GM03348 (cell line): ENCODE results near the gene FUT7.
"Not testable (repeated sequence)": the region's sequence is repeated elsewhere in the genome, so short reads cannot be mapped to it uniquely, and the experiment has no call there.

Experiments
- DNase-seq: peaks from one replicate; pipeline ENCODE4 v3.0.0; 2012; ENCODE audit warnings: low spot score

FUT7 gene

DNA sequence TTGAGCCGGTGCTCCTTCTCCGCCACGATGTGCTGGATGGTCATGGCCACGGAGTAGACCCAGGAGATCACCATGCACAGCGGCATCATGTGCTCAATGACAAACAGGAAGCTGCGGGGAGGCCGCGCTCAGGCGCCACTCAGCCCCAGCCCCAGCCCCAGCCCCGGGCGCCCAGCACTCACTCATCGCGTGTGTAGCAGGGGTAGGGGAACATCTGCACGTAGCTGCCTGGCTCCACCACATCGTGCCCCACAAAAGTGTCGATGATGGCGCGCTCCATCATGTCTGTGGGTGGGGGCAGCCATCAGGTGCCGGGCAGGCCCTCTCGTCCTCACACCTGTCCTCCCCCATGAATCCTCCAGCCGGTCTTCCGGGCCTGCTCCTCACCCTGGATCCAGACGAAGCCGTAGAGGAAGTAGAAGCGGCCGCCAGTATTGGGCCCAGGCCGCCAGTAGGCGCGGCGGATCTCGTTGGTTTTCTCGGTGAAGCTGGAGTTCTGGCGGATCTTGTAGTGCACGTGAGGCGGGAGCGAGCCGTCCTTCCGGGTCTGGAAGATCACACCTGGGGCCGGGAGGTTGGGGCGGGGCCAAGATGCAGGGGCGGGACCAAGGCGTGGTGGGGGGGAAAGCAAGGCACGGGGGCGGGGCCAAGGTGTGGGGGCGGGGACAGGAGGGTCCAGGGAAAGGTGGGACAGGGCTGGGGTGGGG, 13.9 kb downstream of the FUT7 start:
- no peak for DNase-seq

DNA sequence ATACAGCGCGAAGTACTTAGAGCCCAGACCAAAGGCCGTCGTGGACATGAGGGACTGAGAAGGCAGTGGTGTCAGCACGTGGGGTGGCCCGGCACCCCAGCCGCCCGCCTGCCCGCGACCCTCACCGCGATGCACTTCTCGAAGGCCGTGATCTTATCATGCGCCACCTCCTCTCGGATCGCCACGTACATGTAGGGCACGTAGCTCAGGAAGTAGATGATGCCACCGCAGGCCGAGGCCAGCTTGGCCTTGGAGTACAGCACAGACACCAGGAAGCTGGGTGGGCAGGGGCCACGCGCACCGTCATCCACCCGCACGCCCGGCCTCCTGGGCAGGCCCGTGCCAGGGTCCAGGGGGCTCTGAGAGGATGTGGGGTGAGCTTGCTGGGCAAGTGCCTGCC, 14.8 kb downstream of the FUT7 start:
- DNase-seq: no peak

DNA sequence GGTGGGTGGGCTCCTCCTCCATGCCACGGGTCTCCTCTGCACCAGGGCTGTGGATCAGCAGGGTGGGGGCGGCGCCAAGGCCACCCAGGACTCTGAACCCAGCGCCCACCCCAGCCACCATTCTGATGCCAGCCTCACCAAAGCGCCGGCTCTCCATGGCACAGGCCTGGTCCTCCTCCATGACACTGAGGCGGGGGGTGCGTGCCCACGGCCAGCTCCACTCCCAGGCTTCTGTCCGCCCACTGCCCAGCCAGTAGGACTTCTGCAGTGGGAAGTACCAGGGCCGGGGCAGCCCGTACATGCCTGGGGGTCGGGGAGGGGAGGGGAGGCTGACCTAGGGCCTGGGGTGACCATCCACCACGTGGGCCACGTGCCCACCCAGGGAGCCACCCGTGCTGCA, 15.5 kb downstream of the FUT7 start:
- DNase-seq: no peak

DNA sequence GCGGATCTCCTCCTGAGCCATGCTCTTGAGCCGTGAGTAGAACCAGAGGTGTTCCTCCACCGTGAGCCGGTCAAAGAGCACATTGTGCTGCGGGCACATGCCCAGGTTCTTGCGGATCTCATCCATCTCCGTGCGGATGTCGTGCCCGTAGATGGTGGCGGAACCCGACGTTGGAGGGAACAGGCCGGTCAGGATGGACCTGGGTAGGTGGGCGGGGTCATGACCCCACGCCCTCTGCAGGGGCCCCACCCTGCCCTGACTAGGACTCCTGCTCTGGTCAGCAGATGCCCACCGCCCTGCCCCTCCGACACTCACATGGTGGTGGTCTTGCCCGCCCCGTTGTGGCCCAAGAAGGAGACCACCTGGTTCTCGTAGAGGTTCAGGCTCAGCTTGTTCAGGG, 15.9 kb downstream of the FUT7 start:
- no peak for DNase-seq

DNA sequence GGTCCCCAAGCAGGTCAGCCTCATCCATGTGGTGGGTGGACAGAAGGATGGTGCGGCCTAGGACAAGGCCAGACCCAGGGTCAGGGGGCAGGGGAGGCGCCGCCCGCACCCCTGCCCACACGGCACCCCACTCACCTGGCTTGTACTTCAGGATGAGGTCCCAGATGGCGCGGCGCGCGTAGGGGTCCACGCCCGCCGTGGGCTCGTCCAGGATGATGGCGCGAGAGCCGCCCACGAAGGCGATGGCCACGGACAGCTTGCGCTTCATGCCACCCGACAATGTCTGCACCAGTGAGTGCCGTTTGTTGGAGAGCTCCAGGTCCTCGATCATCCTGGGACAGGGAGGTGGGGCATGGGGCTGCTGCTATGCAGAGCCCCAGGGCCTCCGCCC, 16.4 kb downstream of the FUT7 start:
- no peak for DNase-seq

DNA sequence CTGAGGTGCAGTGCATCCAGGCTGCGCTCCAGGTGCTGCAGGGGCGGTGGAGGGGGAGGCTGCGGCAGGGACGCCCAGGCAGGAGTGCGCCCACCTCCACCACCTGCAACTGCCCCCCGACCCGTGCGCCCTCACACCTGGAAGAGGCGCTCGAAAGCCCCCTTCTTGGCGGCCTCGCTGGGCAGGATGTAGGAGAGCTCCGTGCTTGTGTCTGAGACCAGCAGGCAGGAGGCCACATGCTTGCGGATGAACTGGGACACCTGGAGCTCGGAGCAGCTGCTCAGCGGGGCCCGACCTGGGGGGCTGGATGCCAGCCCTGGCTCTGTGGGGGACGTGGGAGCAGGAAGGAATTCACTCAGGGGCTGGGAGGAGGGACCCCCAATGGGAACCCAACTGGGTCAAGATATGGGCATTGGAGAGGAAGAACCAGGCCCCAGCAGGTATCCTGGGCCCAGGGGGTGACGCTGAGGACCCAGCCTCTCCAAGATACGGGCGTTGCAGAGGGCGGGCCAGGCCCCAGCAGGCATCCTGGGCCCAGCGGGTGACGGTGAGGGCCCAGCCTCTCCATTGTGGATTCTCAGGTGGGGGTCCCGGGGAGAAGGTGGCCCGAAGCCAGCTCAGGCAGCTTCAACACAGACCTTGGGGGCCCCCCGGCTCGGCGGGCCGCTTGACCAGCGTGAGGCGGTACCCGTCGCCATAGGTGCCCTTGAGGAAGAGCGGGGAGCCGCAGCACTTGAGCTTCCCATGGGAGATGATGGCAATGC, 16.9 kb downstream of the FUT7 start:
- DNase-seq: no peak

DNA sequence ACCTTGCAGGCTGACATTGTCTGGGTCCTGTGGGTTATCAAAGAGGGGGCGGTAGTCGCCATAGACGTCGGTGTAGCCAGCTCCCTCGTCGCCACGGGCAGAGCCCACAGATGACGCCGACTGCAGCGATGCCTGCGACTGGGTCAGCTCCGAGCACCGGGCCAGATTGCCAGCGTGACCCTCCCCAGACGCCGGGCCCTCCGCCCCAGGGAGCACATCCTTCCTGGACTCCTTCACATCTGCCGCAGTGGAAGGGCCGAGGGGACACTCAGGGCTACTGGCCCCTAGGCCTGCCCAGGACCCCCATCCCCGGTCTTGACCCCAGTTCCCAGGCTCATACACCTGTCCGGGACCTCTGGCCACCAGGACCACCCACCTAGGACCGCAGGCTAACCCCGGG, 17.7 kb downstream of the FUT7 start:
- DNase-seq: no peak

DNA sequence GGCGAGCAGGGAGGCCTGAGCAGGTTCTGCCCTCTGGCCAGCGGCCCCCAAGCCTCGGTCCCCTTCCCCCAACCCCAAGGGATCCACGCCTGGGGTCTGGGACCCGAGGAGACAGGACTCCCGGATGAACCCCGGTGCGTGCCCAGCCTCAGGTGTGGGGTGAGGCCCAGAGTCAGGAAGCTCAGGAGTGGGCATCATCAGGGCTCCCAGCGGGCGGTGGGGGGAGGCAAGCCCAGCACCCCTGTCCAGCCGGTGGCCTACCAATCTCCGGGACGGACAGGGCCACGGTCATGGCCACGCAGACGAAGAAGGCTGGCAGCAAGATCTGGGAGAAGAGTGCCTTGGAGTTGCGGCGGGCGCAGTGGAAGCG, 18.3 kb downstream of the FUT7 start:
- DNase-seq: no peak

DNA sequence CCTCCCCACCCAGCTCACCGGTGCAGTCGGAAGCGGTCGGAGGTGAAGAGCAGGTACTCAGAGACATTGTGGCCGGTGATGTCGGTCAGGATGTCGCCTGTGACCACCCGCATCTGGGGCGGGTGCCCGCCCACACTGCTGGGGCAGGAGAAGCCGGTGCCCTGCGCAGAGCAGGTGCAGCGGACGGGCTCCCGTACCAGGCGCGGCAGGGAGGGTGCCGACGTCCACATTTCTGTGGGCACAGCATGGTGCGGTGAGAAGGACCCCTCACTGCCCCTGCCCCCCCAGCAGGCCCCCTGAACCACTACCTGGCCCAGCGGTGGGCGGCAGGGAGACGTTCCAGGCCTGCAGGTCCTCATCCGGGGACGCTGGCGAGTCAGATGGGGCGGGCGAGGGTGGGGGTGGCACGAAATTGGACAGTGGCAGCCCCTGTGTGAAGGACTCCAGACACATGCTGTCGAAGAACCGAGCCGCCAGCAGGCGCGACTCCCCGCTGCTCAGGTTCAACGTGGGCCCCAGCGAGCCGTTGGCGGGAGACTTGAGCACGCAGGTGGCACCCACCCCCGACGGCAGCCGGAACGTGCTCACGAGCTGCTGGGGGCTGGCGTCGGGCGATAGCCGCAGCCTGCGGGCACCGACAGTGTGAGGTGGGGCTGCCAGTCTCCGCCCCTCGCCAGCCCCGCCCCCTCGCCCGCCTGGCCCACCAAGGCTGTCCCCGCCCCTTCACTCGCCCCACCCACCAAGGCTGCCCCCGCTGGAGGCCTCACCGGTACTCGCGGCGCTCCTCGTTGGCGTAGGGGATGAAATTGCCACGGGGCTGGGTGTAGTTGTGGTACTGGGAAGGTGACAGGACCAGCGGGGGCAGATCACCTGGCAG, 19.0 kb downstream of the FUT7 start:
- DNase-seq: no peak

DNA sequence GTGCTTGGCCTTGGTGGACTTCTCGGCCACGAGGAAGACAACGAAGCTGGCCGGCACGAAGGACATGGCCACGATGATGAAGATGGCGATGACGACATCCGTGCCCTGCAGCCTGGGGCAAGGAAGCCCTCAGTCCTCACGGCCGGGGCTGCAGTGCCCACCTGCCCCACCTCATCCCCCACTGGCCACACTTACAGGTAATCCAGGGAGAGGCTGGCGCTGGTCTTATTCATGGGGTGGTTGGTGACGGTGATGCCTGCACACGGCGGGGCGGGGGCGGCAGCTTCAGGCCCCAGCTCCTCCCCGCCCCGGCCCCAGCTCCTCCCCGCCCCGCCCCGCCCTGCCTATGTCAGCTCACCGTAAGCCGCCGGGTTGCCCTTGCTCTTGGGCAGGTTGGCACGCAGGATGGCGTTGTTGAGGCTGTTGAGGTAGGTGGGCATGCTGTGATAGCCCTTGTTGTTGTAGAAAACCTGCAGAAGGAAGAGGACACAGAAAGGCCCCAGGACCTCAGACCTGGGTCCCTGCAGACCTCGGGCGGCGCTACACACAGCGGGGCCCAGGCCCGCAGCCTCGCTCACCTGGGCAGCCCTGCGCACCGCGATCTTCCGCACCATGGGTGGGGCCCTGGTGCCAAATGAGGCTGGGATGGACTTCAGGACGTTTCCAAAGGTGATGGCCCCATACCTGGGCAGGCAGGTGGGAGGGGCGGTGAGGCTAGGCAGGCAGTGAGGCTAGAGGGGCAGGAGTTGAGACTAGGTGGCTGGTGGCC, 19.8 kb downstream of the FUT7 start:
- DNase-seq: no peak

DNA sequence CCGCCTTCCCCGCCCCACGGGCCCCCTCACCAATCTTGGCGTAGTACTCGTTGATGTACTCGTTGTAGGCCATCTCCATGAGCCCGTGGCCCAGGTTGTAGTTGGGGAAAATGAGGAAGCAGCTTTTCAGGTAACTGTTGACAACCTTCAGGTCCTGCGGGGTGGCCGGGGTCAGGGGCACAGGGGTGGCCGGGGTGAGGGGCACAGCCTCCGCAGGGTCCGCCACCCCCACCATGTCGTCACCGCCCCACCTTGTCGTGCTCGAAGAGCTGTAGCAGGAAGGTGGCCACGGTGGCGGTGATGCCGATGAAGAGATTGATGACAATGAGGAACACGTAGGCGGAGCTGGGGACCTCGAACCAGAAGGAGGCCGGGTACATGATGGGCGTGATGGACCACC, 20.7 kb downstream of the FUT7 start:
- no peak for DNase-seq

DNA sequence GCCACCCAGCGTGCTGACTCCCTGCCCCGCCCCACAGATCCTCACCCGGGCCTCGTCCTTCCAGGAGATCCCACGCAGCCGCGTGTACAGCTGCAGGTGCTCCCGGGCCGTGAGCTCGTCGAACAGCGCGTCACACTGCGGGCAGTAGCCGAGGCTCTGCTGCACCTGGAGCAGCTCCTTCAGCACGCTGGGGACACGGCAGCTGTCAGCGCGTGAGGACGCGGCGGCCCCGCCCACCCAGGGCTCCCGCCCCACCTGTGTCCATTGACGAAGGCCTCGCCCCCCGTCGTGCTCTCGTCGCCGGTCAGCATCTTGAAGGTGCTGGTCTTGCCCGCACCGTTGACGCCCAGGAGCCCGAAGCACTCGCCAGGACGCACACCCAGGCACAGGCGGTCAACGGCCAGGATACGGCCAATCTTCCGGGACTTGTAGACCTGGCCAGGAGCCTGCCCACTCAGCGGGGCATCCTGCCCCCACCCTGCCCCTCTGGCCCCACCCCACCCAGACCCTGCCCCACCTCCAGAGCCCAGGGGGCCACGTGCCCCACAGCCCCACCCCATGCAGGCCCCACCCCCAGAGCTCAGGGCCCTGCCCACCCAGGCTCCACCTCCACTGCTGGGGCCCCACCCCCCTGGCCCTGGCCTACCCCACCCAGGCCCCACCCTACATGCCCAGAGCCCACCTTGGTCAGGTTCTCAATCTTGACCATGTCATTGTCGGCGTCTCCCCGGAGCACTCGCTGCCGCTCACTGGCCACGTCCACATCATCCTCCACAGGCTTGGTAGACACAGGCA, 21.8 kb downstream of the FUT7 start:
- no peak for DNase-seq

DNA sequence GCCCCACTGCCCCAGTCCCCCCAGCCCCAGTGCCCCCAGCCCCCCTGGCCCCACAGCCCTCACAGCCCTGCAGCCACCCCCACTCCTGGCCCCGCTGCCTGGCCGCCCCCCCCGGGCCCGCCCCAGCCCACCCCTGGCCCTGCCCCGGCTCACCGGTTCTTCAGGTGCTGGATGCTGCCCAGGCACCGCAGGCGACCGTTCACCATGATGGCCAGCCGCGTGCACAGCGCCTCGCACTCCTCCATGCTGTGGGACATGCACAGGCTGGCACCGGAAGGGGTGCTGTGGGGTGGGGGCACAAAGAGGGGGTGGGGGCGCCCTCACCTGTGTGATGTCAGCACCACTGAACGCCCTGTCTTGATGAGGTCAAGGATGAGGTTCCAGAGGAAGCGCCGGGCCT, 22.7 kb downstream of the FUT7 start:
- no peak for DNase-seq

DNA sequence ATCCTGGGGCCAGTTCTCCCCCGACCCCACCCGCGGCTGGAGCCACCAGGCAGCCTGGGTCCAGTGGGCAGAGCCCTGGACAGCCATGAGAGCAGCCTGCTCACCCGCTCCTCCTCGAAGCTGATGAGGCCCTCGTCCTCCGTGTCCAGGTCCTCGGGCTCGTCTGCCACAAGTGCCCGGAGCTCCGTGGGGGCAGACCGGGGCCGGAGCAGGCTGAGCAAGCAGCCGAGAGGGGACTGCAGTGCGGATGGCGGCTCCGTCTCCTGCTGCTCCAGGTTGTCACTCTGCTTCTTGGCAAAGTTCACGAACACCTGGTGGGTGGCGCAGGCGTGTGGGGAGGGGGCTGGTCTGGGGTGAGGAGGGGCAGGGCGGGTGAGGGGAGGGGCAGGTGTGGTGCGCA, 23.6 kb downstream of the FUT7 start:
- DNase-seq: no peak

DNA sequence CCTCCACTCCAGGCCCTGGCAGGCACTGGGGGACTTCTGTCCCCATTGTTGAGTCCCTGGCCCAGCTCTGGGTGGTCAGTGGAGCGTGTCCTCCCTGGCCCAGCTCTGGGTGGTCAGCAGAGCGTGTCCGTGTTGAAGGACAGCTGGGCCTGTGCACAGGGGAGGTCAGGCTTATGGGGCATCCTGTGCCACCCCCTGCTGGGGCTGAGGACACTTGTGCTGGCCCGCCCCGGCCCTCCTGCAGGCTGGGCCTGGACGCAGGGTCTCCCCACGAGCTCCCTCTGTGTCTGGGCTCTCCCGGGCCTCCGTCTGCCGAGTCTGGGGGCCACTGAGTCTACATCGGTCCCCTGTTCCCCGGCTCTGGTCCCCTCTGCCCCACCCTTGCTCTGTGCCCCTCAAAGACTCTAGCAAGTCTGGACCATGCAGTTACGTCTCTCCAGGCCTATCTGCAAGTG, 24.0 kb downstream of the FUT7 start:
- no peak for DNase-seq

DNA sequence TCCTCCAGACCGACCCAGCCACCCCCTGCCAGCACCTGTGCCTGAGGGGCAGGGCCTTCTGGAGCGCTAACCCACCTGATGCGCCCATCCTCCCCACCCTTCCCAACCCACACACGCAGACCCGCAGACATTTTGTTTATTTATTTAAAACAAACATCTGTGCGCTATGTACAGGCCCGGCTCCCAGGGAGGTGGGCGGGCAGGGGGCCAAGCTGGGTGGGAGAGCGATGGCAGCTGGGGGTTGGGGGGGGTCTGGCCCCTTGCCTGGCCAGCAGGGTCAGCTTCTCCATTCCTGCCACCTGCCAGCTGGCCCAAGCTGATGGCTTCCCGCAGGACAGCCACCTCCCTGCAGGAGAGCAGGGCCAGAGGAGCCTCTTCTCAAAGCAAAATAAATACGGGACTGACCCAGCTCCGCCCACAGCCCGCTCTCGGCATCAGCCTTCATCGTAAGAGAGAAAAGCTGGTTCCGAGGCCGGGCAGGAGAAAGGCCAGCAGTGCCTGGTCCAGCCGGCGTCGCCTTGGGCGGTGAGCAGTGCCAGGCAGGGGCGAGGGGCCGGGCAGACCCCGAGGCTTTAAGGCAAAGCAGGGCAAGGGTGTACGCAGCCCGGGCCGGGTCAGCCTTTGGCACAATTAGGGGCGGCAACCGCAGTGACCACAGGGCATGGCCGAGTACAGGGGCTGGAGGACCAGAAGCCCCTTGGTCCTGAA, 24.6 kb downstream of the FUT7 start:
- no peak for DNase-seq

DNA sequence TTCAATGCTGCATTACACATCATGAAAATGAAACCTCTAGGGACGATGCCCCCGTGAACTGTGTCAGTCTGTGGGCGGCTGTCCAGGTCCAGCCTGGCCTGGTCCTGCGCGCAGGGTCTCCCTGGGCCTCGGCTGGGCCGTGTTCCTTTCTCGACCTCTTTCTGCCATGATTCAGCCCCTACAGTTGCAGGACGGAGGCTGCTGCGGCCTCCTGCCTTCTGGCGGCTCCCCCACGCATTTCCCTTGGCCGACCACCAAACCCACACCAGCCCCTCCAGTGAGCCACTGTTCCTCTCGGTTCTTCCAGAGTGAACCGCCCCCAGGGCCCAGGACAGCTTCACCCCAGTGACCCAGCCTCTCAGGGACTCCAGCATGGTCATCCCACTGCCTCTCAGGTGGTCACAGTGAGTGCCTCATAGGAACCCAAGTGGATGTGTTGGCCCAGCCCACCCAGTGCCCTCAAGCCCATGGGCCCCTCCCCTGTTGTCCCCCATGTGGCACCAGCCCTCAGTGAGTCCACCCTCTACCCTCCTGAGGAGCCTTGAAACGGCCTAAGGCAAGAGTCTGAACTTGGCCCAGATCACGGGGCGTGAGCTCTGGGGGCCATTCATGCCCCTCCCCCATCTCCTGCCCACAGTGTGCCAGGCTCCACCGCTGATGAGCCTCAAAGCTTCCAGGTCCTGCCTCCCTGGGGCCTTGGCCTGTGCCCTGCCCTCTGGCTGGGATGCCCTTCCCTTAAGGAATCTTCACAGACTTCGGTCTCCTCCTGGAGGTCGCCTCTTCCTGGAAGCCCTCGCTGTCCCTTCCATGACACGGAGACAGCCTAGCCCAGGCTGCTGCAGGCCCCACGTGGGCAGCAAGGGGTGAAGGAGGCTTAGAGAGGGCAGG, 25.5 kb downstream of the FUT7 start:
- no peak for DNase-seq

DNA sequence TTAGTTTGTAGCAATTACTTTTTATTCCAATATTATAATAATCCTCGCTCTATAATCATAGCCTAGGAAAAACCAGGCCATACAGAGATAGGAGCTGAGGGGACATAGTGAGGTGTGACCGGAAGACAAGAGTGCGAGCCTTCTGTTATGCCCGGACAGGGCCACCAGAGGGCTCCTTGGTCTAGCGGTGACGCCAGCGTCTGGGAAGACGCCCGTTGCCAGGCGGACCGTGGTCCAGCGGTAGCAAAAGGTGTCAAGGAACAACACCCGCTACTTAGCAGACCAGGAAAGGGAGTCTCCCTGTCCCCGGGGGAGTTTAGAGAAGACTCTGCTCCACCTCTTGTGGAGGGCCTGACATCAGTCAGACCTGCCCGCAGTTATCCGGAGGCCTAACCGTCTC, 27.6 kb downstream of the FUT7 start:
- not testable (repeated sequence) for DNase-seq

DNA sequence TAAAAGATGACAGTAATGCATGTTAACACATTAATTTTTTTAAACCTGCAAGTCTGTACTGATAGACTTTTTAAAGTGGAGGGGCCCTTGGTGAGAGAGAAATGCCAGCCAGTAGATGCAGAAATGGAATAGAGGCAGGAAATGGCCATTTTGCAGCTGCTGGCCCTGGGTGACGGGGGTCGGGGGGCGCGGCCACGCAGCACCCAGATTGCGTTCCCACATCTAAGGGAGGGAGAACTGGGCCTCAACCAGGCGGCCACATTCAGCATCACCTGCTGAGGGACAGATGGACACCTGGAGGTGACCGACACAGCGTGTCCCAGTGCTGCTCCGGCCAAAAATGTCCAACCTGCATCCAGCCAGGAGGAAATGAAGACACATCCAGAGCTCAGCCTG, 29.2 kb downstream of the FUT7 start:
- no peak for DNase-seq
